NCI-H1417 treated with DMSO at 0.1 percent for 48 hours (cell line): Measurements from ENCODE around the gene USP25.
"Not testable (repeated sequence)": the region's sequence is repeated elsewhere in the genome, so short reads cannot be mapped to it uniquely, and the experiment has no call there.

Experiments used
- DNase-seq: peaks from one replicate; lab custom pipeline; 2025; lab: John Stamatoyannopoulos, UW

The USP25 gene

GRCh38 chr21:15732996-15733329 is 3.2 kb downstream of the USP25 start:
- no peak for DNase-seq

DNA sequence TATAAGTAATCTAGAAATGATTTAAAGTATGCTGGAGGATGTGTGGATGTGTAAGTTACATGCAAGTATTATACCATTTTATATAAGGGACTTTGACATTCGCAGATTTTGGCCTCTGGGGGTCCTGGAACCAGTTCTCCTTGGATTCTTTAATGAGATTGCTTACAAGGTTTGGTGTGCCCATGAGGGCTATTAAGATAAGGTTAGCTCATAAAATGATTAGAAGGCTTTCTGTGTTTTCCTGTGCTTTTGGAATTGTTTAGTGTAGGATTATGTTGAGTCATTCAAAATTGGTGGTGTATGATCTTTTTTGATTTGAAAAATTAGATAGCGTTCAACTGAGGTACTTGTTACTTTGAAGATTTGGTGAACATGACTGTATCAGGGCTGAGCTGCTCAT is 5.6 kb downstream of the USP25 start:
- no peak for DNase-seq

DNA sequence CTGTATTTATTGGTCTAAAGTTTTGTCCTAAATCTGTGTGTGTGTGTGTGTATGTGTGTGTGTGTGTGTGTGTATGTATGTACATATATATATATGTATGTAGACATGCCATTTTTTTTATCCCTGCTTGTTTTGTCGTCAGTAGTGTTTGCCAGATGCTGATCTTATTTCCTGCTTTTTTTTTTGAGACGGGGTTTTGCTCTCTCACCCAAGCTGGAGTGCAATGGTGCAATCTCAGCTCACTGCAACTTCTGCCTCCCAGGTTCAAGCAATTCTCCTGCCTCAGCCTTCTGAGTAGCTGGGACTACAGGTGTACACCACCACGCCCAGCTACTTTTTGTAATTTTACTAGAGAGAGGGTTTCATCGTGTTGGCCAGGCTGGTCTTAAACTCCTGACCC is 6.1 kb downstream of the USP25 start:
- not testable (repeated sequence) for DNase-seq

DNA sequence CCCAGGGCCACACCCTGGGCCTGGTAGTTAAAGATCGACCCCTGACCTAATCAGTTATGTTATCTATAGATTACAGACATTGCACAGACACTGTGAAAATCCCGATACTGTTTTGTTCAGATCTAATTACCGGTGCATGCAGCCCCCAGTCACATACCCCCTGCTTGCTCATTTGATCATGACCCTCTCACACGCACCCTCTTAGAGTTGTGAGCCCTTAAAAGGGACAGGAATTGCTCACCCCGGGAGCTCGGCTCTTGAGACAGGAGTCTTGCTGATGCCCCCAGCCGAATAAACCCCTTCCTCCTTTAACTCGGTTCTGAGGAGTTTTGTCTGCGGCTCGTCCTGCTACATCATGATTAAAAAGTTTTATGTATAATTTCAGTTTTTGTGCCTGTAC is 9.0 kb downstream of the USP25 start:
- not testable (repeated sequence) for DNase-seq

- DNase-seq: no peak
Observed at GRCh38 chr21:15740383-15740782, 10.6 kb downstream of the USP25 start.

GRCh38 chr21:15741510-15741909 is 11.7 kb downstream of the USP25 start:
- no peak for DNase-seq

GRCh38 chr21:15742052-15742670 is 12.4 kb downstream of the USP25 start:
- DNase-seq: no peak

- no peak for DNase-seq
Observed at GRCh38 chr21:15742694-15743093, 12.9 kb downstream of the USP25 start.

DNA sequence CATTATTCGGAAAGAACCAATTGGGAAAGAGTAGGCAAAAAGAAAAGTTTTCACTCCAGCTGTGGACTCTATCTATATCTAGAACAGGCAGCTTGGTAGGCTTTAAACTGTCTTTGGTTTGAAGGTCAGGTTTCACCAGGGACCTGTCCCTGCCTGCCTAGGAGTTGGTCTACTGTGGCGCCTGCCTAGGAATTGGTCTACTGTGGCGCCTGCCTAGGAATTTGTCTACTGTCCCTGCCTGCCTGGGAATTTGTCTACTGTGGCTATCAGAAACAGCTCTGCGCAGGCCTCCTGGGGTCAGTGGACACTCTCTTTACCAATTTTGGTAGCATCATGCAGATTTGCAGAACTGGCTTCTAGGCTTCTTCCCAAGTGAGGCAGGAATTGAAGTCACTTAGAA is 13.8 kb downstream of the USP25 start:
- no peak for DNase-seq

DNA sequence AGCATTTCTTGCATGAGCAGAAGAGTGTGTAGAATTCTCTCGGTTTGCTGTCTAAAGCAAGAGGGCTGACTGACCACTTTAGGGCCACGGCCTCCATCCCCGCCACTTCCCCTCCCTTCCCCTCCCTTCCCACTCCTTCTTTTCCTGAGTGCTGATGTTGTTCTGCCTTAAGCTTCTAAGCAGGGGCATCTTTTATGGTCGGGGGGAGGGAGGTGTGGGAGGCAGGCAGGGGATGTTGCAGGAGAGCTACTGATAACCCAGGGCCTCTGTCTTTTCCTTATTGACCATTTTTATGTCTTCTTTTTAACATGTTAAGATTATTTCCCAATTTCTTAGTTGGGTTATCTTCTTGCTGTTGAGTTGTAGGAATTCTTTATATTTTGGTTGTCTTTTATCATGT is 15.1 kb downstream of the USP25 start:
- DNase-seq: no peak

GRCh38 chr21:15748586-15748985 is 18.8 kb downstream of the USP25 start:
- no peak for DNase-seq

GRCh38 chr21:15749082-15749860 is 19.5 kb downstream of the USP25 start:
- no peak for DNase-seq

GRCh38 chr21:15749861-15750159 is 20.0 kb downstream of the USP25 start:
- DNase-seq: no peak

GRCh38 chr21:15751037-15751436 is 21.3 kb downstream of the USP25 start:
- no peak for DNase-seq

DNA sequence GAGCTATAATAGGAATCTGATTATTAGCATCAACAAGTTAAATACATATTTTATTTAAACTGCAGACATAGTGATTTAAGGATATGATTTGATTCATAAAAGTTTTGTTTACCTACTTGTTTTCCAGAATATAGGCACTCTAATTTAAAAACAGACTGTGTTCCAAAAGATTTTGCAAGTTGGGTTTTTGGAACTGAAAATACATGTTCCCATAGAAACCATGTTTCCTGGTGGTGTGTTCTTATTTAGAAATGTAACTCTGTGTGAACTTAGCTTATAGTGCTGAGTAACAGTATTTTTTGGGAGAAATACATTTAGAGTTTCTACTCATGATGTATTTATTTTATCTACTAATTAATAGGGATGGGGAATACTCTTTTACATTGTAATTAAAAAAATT is 21.8 kb downstream of the USP25 start:
- no peak for DNase-seq

GRCh38 chr21:15752763-15753407 is 23.1 kb downstream of the USP25 start:
- DNase-seq: no peak

DNA sequence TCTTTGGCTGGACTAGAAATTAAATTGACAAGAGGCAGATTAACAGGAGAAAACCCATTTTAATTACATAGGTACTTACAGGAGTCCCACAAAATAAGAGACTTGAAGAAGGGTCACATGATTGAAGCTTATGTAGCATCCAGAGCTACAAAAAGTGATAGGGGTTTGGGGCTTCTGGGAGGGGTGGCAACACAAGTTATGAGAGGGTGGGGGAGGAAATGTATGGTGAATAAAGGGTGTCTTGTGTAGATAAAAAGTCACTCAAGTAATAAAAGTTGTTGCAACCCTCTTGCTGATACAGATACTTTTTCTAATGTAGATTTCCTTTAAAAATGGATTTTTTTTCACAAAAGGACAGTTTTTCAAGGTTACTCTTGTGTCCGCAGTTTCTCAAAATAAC is 24.0 kb downstream of the USP25 start:
- no peak for DNase-seq

DNA sequence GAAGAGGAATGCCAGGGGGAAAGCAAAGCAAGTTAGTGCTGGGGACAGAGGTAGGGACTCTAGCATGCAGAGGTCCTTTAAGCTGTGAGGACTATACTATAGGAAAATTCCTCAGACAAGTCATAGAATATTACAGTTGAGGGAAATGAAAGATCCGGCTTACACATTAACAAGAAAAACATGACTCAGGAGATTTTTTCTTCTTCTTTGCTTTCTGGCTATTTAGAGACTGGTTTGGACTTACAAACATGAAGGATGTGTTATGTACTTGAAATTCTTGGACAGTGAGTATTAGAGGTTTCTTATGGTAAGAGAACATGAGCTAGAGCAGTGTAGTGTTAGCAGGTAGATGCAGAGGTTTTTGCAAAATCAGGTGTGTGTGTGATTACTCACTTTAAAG is 24.9 kb downstream of the USP25 start:
- DNase-seq: no peak

DNA sequence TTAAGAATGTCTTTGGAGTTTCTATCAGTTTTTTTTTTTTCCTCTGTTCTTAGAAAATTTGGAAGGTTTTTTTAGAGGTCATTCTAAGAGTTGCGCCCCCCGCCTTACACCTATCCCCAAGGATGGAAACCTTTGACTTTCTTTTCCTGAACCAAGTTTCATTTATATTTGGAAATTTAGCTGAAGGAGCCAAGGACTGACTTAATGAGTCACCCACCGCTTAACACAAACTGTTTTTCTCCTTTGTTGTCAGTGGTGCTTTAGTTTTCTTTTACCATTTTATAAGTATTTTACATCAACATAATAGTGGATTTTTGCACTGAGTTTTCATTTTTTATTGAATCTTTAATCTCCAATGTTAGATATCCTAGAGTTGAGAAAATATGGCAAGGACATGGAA is 25.3 kb downstream of the USP25 start:
- no peak for DNase-seq

- no peak for DNase-seq
Observed at GRCh38 chr21:15759469-15759868, 29.7 kb downstream of the USP25 start.

DNA sequence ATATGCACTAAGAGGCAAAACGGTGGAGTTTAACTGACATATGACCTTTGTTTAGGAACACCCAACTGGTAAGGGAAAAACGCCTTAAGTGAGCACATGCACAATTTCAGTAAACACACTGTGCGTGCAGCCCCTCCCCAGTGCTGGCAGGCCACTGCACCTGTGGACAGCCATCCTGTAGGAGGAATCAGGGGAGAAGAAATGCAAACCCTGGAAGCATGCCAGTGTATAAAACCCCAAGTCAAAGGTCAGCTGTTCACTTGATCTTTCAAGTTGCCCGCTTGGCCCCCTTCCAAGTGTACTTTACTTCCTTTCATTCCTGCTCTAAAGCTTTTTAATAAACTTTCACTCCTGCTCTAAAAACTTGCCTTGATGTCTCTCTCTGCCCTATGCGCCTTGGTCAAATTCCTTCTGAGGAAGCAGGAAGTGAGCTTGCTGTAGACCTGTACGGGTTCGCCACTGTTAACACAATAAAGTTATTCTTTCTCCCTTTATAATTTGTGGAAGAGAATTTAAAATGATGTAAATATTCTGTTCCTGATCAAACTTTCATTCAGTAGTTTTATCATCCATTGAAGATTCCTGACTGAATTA is 31.8 kb downstream of the USP25 start:
- DNase-seq: no peak

- no peak for DNase-seq
Observed at GRCh38 chr21:15763359-15763758, 33.6 kb downstream of the USP25 start.

GRCh38 chr21:15764878-15765277 is 35.1 kb downstream of the USP25 start:
- DNase-seq: no peak
